ENCODE measurements around the gene ZNF580.

ZNF580 gene

GRCh38 chr19:55679343-55680257 lies 38.8 kb downstream of the ZNF580 start:
- no peak for DNase-seq

GRCh38 chr19:55680339-55681130 lies 39.7 kb downstream of the ZNF580 start:
- DNase-seq, result no peak

GRCh38 chr19:55681131-55682092 lies 40.6 kb downstream of the ZNF580 start:
- DNase-seq, result no peak

- no peak for DNase-seq
Observed at GRCh38 chr19:55683449-55684261, 42.9 kb downstream of the ZNF580 start.

- DNase-seq, result no peak
Observed at GRCh38 chr19:55684946-55685681, 44.3 kb downstream of the ZNF580 start.

GRCh38 chr19:55685776-55686175 lies 45.0 kb downstream of the ZNF580 start:
- DNase-seq, result no peak

- no peak for DNase-seq
Observed at GRCh38 chr19:55686311-55687050, 45.7 kb downstream of the ZNF580 start.

- no peak for DNase-seq
Observed at GRCh38 chr19:55687281-55688201, 46.7 kb downstream of the ZNF580 start.

GRCh38 chr19:55688422-55689218 lies 47.8 kb downstream of the ZNF580 start:
- DNase-seq, result no peak

- DNase-seq, result no peak
Observed at GRCh38 chr19:55689411-55690108, 48.8 kb downstream of the ZNF580 start.

- no peak for DNase-seq
Observed at GRCh38 chr19:55690109-55690768, 49.4 kb downstream of the ZNF580 start.

- DNase-seq, result no peak
Observed at GRCh38 chr19:55690769-55691545, 50.2 kb downstream of the ZNF580 start.

GRCh38 chr19:55691561-55692481 lies 51.0 kb downstream of the ZNF580 start:
- no peak for DNase-seq

- DNase-seq, result no peak
Observed at GRCh38 chr19:55692681-55693081, 51.9 kb downstream of the ZNF580 start.
